CD4-positive, alpha-beta T cell treated with Interleukin-6 at 100 ng/mL for 8 hours (primary cell): Measurements from ENCODE around the gene SLC11A2.
"Not testable (repeated sequence)": the region's sequence is repeated elsewhere in the genome, so short reads cannot be mapped to it uniquely, and the experiment has no call there.

Experiments
- DNase-seq: peaks from one replicate; pipeline ENCODE4 v3.0.0-alpha.2; 2020; ENCODE audit warnings: mixed read lengths, low spot score

SLC11A2 gene

GRCh38 chr12:50947933-50948626 lies 78.1 kb downstream of the SLC11A2 start:
- DNase-seq, result no peak

DNA sequence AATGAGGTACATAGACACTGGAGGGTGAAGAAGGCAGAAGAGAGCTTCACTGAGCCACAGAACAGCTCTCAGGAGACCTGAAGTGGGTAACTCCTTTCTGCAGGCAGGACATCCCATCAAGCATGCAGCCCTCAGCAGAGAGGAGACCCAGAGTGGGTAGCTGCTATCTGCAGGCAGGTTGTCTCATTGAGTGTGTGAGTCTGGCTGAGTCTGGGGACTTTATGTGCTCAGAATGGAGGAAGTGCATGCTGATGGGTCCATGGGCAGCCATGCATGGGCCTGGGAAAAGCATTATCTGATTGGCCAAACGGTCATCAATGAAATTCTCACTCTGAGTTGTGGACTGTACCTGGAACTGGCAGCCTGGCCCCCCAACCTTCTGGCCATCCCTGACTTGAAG lies 88.5 kb downstream of the SLC11A2 start:
- no peak for DNase-seq

- no peak for DNase-seq
These were observed 89.2 kb downstream of the SLC11A2 start for GRCh38 chr12:50936821-50937530.

GRCh38 chr12:50934981-50935807 lies 91.0 kb downstream of the SLC11A2 start:
- no peak for DNase-seq

GRCh38 chr12:50934371-50934851 lies 91.8 kb downstream of the SLC11A2 start:
- no peak for DNase-seq

- DNase-seq, result no peak
These were observed 92.6 kb downstream of the SLC11A2 start for GRCh38 chr12:50933459-50934124.

- no peak for DNase-seq
These were observed 93.3 kb downstream of the SLC11A2 start for GRCh38 chr12:50932787-50933280.

DNA sequence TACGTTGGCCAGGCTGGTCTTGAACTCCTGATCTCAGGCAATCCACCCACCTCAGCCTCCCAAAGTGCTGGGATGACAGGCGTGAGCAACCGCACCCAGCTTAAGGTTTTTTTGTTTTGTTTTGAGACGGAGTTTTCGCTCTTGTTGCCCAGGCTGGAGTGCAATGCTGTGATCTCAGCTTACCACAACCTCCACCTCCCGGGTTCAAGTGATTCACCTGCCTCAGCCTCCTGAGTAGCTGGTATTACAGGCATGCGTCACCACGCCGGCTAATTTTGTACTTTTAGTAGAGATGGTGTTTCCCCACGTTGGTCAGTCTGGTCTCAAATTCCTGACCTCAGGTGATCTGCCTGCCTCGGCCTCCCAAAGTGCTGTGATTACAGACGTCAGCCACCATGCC lies 95.7 kb downstream of the SLC11A2 start:
- DNase-seq, result not testable (repeated sequence)

DNA sequence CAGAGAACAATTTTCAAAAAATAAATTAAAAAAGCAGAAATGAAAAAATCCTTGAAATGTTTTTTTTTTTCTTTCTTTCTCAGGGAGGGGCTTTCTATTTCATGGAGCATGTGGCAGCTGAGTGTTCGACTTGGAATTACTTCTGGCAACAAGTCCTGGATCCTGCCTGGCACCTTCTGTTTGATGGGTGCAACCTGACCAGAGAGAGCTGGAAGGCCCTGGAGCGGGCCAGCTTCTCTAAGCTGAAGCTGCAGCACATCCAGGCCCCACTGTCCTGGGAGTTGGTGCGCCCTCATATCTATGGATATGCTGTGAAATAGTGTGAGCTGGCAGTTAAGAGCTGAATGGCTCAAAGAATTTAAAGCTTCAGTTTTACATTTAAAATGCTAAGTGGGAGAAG lies 96.4 kb downstream of the SLC11A2 start:
- DNase-seq, result no peak
